OCI-LY1 (cell line): ENCODE measurements around the gene GNB1L.
A peak's percentile ranks its signal among the peaks of the same experiment; 100 is the strongest.

ENCODE experiments used
- H2AFZ ChIP-seq: fragments of 200-600 bp; sonication (generic), shearing (Covaris generic); 2 replicates; pipeline ENCODE4 v1.6.0; 2014; ENCODE audit warnings: antibody characterized with exemption, mild to moderate bottlenecking, low read length
- H3F3A ChIP-seq: fragments of 200-600 bp; sonication (generic), shearing (Covaris generic); 2 replicates; pipeline ENCODE4 v1.6.0; 2014; ENCODE audit warnings: mild to moderate bottlenecking, antibody characterized with exemption, low read length, moderate library complexity; ENCODE audit not compliant: insufficient read depth
- H3K27ac ChIP-seq: fragments of 200-600 bp; sonication (generic); 2 replicates; pipeline ENCODE4 v1.5.1; 2014; ENCODE audit warnings: low read length, mixed run types, mild to moderate bottlenecking, low read depth; ENCODE audit not compliant: poor library complexity, severe bottlenecking
- H3K27me3 ChIP-seq: fragments of 200-600 bp; sonication (generic); 2 replicates; pipeline ENCODE4 v1.6.0; 2014; ENCODE audit warnings: antibody characterized with exemption, mild to moderate bottlenecking, low read length, moderate library complexity; ENCODE audit not compliant: insufficient read depth
- H3K36me3 ChIP-seq: fragments of 200-600 bp; sonication (generic); 2 replicates; pipeline ENCODE4 v1.6.1; 2014; ENCODE audit warnings: mild to moderate bottlenecking, antibody characterized with exemption, low read length, moderate library complexity, mixed read lengths; ENCODE audit not compliant: insufficient read depth
- H3K4me1 ChIP-seq: fragments of 200-600 bp; sonication (generic); 2 replicates; pipeline ENCODE4 v1.5.1; 2014; ENCODE audit warnings: mild to moderate bottlenecking, low read length, moderate library complexity; ENCODE audit not compliant: insufficient read depth, severe bottlenecking
- H3K4me2 ChIP-seq: fragments of 200-600 bp; sonication (generic), shearing (Covaris generic); 2 replicates; pipeline ENCODE4 v1.6.1; 2014; ENCODE audit warnings: low read length
- H3K4me3 ChIP-seq: fragments of 200-600 bp; sonication (generic); 2 replicates; pipeline ENCODE4 v1.5.1; 2014; ENCODE audit warnings: low read length, low read depth, mild to moderate bottlenecking, mixed read lengths; ENCODE audit not compliant: poor library complexity, severe bottlenecking
- H3K79me2 ChIP-seq: fragments of 200-600 bp; shearing (Covaris generic); 2 replicates; pipeline ENCODE4 v1.6.1; 2016; ENCODE audit warnings: mixed run types, low read length, mixed read lengths; ENCODE audit not compliant: insufficient read depth
- H3K9ac ChIP-seq: fragments of 200-600 bp; sonication (generic), shearing (Covaris generic); 2 replicates; pipeline ENCODE4 v1.6.1; 2014; ENCODE audit warnings: mild to moderate bottlenecking, low read length, mixed read lengths
- H3K9me2 ChIP-seq: fragments of 200-600 bp; sonication (generic), shearing (Covaris generic); 2 replicates; pipeline ENCODE4 v1.6.1; 2014; ENCODE audit warnings: low read depth, mild to moderate bottlenecking, low read length, mixed read lengths
- H3K9me3 ChIP-seq: fragments of 200-600 bp; shearing (Covaris generic); 2 replicates; pipeline ENCODE4 v1.6.1; 2014; ENCODE audit warnings: low read length, mixed read lengths
- H4K20me1 ChIP-seq: fragments of 200-600 bp; sonication (generic), shearing (Covaris generic); 2 replicates; pipeline ENCODE4 v1.6.0; 2016; ENCODE audit warnings: mild to moderate bottlenecking, low read length; ENCODE audit not compliant: insufficient read depth
- EZH2 ChIP-seq: fragments of 200-600 bp; sonication (generic), shearing (Covaris generic); IDR thresholded peaks from 2 replicates; pipeline ENCODE4 v1.8.0; 2017; ENCODE audit warnings: borderline replicate concordance, mixed run types, mild to moderate bottlenecking, antibody characterized with exemption, low read length, moderate library complexity, mixed read lengths
- TF ChIP-seq, protein P1 (sequence below): fragments of 200-600 bp; sonication (generic), shearing (Covaris generic); IDR thresholded peaks from 2 replicates; pipeline ENCODE4 v1.5.1; 2017; ENCODE audit warnings: mild to moderate bottlenecking, antibody characterized with exemption, low read length, moderate library complexity, mixed read lengths

GNB1L gene

DNA sequence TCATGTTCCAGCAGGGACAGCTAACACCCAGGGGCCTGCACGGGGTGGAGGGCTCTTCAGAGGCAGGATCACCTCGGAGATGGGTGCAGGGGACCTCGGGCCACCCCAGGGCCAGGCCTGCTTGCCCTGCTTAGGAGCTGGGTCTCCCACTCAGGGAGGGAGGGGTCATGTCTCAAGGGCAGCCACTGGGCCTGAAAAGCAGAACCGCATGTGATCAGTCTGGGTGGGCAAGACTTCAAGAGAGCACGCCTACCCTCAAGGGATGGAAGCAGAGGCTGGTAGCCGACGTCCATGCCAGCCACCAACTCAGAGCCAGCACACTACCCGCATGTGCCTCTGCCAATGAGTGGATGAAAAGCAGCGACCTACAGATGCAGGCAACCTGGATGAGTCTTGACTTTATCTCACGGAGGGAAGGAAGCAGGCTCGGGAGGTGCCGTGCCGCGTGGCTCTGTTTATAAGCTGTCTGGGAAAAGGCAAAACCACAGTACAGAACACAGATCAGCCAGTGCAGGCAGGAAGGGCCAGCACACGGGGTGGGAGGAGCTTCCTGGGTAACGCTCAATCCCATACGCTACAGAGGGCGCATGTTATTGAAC lies 78.1 kb downstream of the GNB1L start:
- H3K9me3 ChIP-seq = no peaks in the 10 kb centered on the region
- no peak overlapping the region for H3K9ac ChIP-seq
- no peaks in the 10 kb centered on the region for H3K9me2 ChIP-seq
- TF ChIP-seq, protein P1, sequence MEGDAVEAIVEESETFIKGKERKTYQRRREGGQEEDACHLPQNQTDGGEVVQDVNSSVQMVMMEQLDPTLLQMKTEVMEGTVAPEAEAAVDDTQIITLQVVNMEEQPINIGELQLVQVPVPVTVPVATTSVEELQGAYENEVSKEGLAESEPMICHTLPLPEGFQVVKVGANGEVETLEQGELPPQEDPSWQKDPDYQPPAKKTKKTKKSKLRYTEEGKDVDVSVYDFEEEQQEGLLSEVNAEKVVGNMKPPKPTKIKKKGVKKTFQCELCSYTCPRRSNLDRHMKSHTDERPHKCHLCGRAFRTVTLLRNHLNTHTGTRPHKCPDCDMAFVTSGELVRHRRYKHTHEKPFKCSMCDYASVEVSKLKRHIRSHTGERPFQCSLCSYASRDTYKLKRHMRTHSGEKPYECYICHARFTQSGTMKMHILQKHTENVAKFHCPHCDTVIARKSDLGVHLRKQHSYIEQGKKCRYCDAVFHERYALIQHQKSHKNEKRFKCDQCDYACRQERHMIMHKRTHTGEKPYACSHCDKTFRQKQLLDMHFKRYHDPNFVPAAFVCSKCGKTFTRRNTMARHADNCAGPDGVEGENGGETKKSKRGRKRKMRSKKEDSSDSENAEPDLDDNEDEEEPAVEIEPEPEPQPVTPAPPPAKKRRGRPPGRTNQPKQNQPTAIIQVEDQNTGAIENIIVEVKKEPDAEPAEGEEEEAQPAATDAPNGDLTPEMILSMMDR = no peak
- no peak for TF ChIP-seq EZH2
- H3K36me3 ChIP-seq = no peaks in the 10 kb centered on the region
- H4K20me1 ChIP-seq = no peaks in the 10 kb centered on the region
- H2AFZ ChIP-seq = no peak overlapping the region
- H3K4me3 ChIP-seq = no peak overlapping the region
- H3K4me1 ChIP-seq = peaks cover 38% of the 10 kb centered on the region
- H3K27ac ChIP-seq = no peak overlapping the region
- peak overlapping the region; percentile 28; the same call in 1 of the 2 replicates for H3K4me2 ChIP-seq
- H3K27me3 ChIP-seq = no peaks in the 10 kb centered on the region
- H3F3A ChIP-seq = no peaks in the 10 kb centered on the region
- H3K79me2 ChIP-seq = no peaks in the 10 kb centered on the region

DNA sequence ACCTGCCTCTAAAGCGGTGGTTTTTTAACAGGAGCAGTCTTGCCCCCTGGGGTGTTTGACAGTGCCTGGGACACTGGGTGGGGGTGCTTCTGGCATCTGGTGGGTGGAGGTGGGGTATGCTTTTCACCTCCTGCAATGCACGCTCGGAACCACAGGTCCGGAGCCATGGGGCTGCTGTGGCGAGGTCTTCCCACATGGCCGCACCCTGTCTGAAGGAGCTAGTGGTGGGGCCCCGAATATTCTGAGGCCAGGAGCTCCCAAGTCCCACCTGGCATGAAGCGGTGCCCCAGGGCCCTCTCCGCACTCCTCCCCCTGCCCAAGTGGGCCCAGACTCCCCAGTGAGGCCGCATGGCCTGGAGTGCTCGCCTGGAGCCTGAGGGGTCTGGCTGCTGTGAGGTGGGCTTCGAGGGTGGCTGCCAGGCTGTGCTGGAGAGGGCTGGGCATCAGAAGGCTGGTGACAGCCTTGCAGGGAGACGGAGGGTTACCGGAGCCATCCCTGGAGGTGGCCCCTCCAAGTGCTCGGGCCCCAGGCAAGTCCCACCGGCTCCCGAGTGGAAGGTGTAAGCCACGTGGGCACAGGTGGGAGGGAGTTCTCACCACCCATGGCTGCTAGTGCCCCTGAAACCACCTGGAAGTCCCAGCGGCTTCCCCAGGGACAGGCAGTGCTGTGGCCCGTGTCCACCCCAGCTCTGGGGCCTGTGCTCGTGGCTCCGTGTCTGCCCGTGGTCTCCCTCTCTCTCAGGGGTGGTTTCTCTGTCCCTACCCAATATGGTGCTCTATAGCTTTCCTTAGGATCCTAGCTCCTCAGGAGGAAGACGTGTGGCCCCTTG lies 79.0 kb downstream of the GNB1L start:
- Histone ChIP-seq H2AFZ (no peak overlapping the region), H3K4me3 (no peak overlapping the region), H3K9me3 (no peaks in the 10 kb centered on the region), H3K27ac (no peak overlapping the region), H3K36me3 (no peaks in the 10 kb centered on the region), H3K9ac (no peak overlapping the region), H4K20me1 (no peaks in the 10 kb centered on the region), H3F3A (no peaks in the 10 kb centered on the region), H3K27me3 (no peaks in the 10 kb centered on the region), H3K4me1 (peaks cover 38% of the 10 kb centered on the region), H3K79me2 (no peaks in the 10 kb centered on the region), H3K4me2 (no peak overlapping the region), H3K9me2 (no peaks in the 10 kb centered on the region)
- TF ChIP-seq EZH2 = no peak
- TF ChIP-seq, protein P1 = no peak

DNA sequence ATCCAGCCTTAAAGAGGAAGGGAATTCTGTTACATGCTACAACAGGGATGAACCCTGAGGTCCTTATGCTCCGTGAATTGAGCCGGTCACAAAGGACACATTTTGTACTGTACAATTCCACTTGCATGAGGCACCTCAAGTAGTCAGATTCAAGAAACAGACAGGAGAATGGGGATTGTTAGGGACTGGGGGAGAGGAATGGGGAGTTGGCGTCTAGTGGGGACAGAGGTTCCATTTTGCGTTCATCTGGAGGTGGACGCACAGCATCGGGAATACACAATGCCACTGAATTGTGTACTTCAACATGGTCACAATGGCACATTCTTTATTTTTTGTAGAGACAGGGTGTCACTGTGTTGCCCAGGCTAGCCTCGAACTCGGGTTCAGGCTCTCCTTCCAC lies 80.0 kb downstream of the GNB1L start:
- Histone ChIP-seq H2AFZ (no peak overlapping the region), H3F3A (no peaks in the 10 kb centered on the region), H3K4me2 (no peak overlapping the region), H3K27me3 (no peaks in the 10 kb centered on the region), H3K27ac (no peak overlapping the region), H4K20me1 (no peaks in the 10 kb centered on the region), H3K9ac (no peak overlapping the region), H3K79me2 (no peaks in the 10 kb centered on the region), H3K4me3 (no peak overlapping the region), H3K9me2 (no peaks in the 10 kb centered on the region), H3K36me3 (no peaks in the 10 kb centered on the region), H3K9me3 (no peaks in the 10 kb centered on the region), H3K4me1 (peaks cover 30% of the 10 kb centered on the region)
- no peak for TF ChIP-seq EZH2
- TF ChIP-seq, protein P1 = no peak
